Nucleus accumbens (tissue), 56 donors: Measurements from ENCODE around the gene ADGRF1.
"Not testable (repeated sequence)": the region's sequence is repeated elsewhere in the genome, so short reads cannot be mapped to it uniquely, and the experiment has no call there.

Source experiments
- DNase-seq, 56 donors: peaks; one replicate each; lab custom pipeline; 2025; lab: John Stamatoyannopoulos, UW

ADGRF1 gene

DNA sequence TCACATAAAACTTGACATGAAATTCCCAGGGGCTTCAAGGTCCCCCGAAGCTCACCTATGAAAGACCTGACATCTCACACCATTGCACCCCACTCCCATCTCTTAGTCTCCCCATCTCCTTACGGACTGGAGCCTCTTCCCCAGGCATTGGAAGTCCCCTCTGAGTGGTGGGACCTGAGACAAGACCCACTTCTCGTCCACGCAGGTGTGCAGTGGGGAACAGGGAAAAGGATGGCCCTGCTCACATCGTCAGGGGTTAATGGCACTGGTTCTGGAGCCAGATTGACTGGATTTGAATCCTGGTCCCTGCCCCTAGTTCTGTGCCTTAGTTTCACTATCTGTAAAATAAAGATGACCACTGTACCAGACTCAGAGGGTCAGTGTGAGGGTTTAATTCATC is 15.5 kb downstream of the ADGRF1 start:
- no peak for DNase-seq

DNA sequence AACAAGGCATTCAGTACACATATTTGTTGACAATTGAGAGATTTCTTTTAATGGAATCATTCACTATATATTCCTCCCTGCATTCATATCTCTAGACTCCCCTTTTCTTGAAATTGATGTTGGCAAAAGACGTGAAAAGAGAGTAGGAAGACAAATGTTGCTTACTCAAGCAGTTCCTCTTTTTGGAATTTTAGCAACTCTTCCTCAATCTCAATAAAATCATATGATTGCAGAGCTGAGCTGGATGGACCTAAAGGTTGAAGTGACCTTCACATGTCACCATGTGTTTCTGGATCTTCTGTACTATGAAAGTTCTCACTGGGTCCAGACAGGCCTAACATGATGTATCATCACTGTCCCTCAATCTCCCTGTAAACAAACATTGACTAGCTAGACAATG is 18.6 kb downstream of the ADGRF1 start:
- DNase-seq = no peak

DNA sequence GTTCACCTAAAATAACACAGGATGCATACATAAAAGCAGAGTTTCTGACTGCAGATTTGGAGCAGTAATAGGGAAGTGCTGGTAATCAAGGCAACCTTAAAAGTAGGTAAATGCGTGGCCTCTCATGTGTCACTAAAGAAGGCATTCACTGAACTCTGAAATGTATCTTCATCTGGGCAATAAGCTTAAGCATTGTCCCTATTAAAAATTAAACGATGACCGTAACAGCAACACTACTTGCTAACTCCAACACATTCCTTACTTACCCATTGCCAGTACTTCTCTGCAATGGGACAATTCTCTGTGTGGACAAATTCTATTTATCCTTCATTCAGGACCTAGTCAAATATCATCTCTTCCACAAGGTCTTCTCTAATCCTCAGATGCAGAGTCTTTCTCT is 19.9 kb downstream of the ADGRF1 start:
- DNase-seq = no peak

DNA sequence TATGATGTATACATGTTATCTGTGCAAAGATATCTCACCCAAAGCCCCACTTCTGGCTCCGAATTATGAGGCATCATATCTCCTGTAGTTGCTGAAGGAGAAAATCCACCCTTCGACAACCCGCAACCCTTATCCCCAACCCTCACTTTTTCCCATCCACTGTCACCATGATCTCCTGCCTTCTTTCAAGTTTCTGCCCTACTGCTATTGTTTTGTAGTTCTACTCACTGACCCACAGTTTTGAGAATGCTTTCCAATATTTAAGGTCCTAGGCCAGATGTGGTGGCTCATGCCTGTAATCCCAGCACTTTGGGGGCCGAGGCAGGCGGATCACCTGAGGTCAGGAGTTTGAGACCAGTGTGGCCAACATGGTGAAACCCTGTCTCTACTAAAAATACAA is 22.2 kb downstream of the ADGRF1 start:
- DNase-seq = no peak

DNA sequence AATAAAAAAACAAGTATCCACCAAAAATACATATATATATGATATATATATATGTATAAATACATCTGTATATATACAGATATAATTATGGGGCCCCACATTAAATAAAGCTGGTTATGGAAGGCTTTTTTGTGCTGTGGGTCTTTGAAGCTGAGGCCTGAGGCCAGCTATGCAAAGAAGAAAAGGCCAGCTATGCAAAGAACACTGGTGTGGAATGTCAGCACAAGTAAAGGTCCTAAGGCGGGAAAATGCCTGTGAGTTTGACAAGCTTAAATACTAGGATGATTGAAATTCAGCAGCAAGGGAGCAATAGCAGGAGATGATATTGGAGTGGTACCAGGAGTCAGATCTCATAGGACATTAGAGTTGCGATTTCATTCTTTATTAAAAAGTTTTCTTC is 25.2 kb downstream of the ADGRF1 start:
- no peak for DNase-seq

DNA sequence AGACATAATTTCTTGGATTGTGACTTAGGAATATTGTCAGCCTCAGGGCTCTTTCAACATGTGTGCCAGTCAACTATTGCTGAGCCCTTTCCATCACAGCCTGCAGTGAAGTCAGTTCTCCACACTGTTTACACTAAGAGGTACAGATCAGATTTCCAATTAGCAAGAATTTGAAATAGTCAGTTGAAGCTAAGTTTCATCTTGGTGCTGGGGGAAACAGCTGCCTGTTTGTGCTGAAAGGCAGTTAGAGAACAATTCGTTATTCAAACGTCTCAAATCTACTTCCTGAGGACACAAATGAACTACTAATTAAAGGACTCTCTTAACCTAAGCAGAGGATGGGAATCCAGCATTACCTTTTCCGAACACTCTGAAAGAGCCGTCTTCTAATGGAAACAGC is 25.9 kb downstream of the ADGRF1 start:
- no peak for DNase-seq

DNA sequence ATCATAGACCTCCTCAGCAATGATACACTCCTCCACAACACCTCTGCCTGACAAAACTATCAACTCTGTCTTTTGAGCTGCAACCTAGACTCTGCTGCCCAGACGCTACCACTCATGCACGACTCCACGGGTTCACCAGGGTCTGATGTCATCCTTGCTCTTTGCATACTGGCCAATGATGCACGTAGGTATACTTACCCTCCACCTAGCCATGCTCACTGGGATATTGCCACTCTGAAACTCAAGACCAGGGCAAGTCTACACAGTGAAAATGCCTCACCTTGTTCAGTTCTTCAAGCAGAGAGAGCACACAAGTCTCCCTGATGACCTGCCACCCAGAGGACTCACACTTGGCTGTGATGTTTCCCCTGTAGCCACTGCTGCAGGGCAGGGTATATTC is 27.7 kb downstream of the ADGRF1 start:
- DNase-seq = no peak

DNA sequence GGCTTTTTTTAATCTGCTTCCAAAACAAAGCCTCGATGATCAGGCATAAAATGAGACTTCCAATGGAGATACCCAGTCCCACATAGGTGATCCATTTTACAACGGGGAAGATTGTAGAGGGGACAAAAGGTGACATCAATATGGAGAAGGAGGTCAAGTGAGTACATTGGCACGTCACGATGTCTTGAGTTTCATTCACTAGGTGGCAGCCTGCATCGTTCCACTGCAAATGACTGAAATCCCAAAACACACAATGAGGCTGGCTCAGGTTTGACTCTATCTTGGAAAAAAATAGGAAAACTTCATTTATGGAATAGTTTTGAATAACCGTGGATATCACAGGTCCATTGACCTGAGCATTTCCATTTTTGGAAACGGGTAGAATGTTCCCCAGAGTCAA is 32.5 kb downstream of the ADGRF1 start:
- DNase-seq = no peak

DNA sequence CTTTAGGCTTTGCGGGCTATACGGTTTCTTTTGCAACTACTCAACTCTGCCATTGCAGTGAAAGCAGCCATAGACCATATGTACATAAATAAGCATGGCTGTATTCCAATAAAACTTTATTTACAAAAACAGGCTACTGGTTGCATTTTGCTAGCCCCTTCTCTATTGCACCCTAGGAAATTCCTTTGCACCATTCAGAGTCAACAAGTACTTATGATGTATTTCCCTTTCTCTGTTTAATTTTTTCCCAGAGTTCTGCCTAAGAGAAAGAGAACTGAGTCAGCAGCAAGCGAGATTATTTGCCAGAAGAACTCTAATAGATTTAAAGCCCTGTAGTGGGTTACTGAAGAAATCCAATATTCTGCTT is 33.8 kb downstream of the ADGRF1 start:
- no peak for DNase-seq

DNA sequence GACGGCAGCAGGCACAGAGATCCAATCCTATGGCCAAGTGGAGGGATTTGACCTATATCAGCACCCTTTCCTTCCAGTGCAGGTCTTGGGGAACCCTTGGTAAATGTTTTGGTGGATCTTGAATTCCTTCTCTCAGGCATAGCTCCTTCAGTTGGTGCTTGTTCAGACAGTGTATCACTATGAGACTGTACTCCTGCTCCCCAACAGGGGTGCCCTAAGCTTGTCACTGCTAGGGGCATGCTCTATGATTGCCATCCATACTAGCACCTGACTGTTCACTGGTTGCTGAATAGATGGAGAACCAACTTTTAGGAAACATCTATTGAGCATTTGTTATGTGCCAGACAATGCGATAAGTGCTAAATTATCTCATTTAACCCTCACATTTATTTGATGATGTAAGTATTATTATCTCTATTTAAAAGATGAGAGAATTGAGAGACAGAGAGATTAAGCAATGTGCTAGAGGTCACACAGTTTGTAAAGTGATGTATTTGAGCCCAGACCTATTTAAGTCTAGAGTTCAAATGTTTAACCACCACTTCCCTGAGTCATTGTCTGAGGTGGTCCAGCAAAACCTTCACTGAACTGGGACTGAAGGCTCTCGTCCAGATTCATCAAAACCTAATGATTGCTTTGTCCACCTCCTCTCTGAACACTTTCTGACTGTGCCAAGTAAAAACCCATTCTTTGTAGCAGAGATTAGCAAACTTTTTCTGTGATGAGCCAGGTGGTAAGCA is 34.3 kb downstream of the ADGRF1 start:
- DNase-seq = no peak

DNA sequence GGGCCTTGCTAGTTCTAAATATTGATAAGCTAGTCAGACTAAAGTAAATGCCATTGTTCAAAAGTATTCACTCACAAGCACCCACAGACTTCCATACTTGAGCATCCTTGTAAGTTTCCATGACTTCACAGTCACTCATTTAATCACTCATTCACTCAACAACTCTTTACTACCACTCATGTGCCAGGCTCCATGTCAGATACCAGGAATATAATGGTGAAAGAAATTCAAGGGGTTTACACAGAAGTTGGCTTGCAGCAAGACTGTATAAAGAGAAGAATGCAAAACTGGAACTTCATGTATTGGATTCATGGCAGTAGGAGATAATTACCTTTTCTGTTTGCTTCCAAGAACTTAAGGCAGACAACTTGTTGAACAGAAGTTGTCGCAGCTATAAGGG is 36.6 kb downstream of the ADGRF1 start:
- no peak for DNase-seq

DNA sequence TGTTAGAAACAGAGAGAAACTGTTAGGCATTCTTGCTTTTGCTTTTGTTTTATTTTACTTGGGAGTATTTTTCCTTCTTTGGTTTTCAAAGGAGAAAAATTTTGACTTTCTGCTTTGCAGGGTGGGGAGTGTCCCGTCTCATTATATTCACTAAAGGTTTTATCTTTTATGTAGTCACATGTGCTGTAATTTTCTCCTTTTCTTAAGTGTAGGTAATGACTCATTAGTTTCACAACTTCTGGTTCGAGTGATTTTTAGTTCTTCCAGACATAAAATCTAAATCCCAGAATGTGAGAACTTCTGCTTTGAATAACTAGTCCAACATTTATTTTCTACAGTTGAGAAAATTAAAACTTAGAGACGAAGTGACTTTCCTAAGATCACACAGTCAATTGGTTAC is 37.7 kb downstream of the ADGRF1 start:
- no peak for DNase-seq

DNA sequence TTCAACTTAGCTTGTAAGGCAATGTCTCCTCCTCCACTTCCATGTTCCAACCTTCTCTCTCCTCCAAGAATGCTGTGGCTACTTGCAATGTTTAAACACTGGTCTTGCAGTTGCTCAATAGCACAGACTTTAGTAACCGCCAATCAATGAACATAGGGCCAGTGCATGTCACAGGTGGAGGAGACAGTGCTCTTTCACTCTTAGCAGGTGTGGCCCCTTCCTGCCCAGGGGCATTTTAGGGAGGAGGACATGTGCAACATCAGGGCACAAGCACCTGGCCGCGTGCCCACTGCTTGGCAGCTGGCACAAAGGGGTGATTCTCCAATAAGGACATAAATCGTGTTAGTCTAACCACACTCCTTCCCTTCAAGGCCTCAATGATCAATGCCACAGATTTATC is 41.3 kb downstream of the ADGRF1 start:
- no peak for DNase-seq

DNA sequence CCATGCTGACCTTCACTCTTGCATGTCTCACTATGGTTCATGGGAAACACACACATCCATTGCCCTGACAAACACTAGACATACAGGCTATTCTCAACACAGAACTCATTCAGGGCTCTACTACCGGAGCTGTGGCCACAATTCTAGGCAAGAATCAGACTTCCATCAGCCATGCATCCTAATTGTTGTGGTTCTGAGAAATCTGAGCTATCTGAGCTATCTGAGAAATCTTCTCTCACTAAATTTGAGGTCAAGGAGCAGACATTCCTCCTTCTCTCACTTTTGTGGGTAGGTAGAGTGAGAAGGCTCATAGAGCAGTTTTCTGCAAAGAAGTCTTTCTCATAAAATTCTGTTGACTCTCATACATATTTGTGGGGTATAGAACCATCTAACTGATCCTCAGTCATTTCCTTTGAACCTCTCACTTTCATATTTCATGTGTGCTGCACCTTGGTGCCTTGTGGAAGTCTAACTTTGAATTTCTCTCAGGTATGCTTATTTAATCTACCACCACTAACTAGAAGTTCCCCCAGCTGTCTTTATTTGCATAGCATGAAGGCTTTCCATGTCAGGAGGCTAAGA is 43.6 kb downstream of the ADGRF1 start:
- no peak for DNase-seq

DNA sequence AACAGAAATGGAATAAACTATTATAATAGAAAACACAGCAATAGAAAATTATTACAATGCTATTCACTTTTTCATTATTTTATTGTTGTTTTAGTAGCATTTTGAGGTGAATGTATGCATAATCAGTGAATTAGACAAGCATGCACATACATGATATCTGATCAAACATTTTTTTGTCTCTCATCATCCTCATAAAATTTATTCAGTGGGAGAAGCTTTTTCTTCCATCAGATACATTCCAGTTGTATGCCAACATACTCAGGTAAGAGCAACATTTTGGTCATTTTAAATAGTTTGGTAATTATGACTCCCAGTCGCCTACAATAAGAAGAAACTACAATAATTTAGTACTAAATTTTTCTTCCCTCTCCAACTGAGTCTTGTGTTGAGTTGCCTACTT is 44.5 kb downstream of the ADGRF1 start:
- no peak for DNase-seq

DNA sequence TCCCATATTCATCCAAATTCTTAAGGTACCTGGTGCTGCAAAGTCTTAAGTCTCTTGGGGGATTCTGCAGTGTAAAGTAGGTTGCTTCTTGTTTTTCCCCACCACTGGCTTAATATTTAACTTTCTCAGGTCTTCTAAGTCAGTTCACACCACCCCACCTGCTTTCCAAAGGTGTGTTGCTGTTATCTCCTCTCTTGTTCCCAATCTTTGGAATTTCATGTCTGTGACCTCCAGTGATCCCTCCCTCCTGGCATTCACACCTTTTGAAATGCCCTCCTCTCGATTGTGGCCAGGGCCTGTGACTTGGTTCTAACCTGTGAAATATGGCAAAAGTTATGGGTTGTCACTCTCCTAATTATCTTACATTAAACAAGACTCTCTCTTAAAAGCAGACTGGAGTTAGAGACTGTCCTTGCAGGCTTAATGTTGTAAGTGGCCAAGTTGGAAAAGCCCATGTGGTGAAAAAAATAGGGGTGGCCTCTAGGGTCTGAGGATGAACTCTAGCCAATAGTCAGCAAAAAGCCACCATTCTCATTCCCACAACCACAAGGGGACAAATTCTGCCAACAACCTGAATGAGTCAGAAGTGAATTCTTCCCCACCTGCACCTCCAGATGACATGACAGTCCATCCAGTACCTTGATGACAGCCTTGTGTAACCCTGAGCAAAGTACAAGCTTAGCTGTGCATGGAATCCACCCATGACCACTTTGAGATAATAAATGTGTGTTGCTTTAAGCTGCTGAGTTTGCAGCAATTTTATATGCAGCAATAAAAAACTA is 45.1 kb downstream of the ADGRF1 start:
- no peak for DNase-seq

DNA sequence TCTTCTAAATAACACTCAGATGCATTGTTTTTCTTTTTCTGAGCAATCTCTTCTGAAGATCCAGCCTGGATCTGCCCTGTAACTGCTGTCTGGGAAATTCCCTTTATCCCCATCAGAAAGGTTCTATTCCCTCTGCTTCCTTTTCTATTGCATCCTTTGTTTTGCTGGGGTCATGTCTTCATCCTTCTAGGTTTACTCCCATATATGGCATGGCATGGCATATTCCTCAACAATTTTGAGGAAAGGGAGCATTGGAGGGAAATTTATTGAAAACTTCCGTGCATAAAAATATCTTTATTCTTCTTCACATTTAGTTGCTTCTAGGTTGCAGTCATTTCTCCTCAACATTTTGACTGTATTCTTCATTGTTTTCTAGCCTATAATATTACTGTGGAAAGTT is 47.2 kb downstream of the ADGRF1 start:
- DNase-seq = no peak

DNA sequence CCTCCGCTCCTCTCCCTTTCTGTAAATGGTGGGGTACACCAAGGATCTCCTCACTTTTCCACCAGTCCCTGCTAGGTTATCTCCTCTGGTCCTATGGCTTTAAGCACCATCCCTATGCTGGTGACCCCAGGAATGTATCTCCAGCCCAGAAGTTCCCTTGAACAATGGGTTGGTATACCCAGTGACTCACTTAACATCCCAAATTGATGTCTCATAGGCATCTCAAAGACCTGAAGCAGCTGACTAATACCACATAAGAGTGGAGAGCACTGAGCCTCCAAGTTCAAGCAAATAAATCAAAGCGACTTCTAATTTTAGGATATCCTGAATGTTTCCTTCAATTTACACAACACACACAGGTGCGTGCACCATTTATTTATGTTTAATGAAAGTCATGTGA is 48.3 kb downstream of the ADGRF1 start:
- no peak for DNase-seq

DNA sequence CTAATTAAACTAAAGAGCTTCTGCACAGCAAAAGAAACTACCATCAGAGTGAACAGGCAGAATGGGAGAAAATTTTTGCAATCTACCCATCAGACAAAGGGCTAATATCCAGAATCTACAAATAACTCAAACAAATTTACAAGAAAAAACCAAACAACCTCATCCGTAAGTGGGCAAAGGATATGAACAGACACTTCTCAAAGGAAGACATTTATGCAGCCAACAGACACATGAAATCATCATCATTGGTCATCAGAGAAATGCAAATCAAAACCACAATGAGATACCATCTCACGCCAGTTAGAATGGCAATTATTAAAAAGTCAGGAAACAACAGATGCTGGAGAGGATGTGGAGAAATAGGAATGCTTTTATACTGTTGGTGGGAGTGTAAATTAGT is 49.7 kb downstream of the ADGRF1 start:
- not testable (repeated sequence) for DNase-seq

DNA sequence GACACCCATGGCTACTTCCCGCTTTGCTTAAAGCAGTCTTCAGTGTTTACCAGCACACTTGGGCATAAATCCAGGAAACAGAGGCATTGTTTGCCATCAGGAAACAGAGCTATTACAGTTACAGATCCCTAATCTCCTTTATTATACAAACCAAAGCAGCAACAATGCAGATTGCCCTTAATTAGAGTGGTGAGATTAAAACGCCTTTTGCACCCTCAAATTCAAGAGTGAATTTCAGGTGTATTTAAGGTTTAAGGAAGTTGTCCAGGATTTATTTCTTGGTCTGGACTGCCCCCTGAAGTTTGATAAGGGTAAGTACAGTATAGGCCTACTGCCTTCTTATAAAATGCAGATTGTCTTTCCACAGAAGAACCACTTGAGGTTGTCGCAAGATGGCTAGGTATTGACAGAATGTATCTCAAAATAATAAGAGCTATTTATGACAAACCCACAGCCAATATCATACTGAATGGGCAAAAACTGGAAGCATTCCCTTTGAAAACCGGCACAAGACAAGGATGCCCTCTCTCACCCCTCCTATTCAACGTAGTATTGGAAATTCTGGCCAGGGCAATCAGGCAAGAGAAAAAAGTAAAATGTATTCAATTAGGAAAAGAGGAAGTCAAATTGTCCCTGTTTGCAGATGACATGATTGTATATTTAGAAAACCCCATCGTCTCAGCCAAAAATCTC is 51.2 kb downstream of the ADGRF1 start:
- not testable (repeated sequence) for DNase-seq

DNA sequence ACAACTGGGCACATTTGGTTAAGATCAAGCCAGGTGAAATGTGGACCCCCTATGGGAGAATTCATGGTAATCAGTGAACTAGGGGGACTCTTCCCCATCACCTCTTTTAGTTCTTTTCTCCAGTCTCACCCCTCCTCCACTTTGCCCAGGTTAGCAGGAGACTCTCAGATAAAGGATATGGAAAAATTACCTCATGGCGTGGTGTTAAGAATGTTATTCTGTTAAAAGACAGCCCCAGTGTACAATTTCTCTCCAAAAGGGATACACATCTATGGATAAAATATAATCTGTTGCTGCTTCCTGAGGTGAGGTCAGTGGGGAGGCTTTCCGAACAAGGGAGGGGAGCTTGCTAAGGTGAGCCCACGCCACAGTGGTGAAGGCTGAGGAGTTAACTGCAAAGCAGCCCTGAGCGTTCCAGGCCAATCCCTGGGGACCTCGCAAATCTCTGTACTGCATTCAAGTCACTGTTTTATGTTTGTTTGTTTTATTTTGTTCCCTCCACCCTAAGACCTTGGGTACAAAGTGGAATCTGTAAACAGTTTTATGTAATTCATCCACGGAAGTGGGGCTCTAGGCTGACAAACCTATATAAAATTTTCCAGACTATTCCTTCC is 52.0 kb downstream of the ADGRF1 start:
- DNase-seq = no peak
